Stimulated activated CD4-positive, alpha-beta T cell treated with anti-CD3 and anti-CD28 coated beads, Interleukin-1b, Interleukin-23, amount 100 ng/mL, for 24 hours (primary cell): Measurements from ENCODE around the gene RGS4.

ENCODE experiments used
- DNase-seq, 4 experiments: peaks; one replicate each; pipeline ENCODE4 v3.0.0-alpha.2; 2020; ENCODE audit warnings: low read depth in 4 of 4, low spot score in 1 of 4

Gene RGS4

DNA sequence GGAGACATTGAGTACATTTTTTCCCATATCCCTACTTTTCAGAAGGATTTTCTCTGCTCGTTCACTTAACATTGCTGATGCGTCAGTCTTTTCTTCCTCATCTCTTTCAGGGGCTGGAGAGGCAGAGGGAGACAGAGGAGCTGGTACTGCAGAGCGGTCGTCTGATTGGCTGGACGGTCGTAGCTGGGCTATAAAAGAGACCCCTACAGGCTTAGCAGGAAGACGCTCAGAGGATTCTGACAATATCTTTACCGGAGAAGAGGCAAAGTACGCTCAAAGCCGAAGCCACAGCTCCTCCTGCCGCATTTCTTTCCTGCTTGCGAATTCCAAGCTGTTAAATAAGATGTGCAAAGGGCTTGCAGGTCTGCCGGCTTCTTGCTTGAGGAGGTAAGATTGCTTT is at the start of gene RGS4:
Gene RGS4 (plus strand): TSS at position 220 of the 400 bp plus-strand sequence. CDS start 124 bp downstream, at position 344.
- no peak for DNase-seq

- no peak for DNase-seq
These were observed 47.0 kb upstream of the RGS4 start for GRCh38 chr1:163022129-163022528.

GRCh38 chr1:163027610-163028009 is 41.6 kb upstream of the RGS4 start:
- no peak for DNase-seq

DNA sequence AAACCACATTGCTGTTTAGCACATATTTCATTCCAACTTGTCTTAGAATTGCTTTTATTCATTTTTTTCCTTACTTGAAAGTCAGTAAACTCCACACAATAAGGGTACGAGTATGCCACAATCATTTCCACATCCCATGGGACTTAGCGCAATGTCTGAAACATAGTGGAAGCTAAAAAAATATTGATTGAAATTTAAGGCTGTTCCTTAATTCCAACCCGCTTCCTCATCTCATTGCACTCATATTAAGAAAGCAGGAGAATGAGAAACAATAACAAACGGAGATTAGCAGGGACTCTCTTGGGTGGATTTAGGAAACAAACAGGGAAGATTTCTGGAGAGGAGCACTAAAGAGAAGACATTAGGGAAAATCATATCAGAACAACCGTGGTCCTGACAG is 39.3 kb upstream of the RGS4 start:
- DNase-seq: no peak

GRCh38 chr1:163035446-163036249 is 33.5 kb upstream of the RGS4 start:
- no peak for DNase-seq

DNA sequence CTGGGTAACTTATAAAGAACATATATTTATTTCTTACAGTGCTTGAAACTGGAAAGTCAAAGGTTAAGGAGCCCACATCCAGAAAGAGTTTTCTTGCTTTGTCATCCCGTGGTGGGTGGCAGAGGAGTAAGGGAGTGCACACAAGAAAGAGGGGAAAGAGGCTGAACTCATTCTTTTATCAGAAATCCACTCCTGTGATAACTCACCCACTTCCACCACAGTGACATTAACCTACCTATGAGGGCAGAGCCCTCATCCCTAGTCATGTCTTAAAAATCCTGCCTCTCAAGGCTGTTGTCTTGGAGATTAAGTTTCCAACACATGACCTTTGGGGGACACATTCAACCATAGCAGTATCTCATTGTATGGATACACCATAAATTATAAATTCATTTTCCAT is 32.5 kb upstream of the RGS4 start:
- DNase-seq: no peak

GRCh38 chr1:163038928-163039706 is 30.0 kb upstream of the RGS4 start:
- no peak for DNase-seq

- DNase-seq: no peak
These were observed 29.5 kb upstream of the RGS4 start for GRCh38 chr1:163039707-163040093.

- no peak for DNase-seq
These were observed 23.1 kb upstream of the RGS4 start for GRCh38 chr1:163046071-163046470.

GRCh38 chr1:163047951-163048659 is 21.1 kb upstream of the RGS4 start:
- DNase-seq: no peak

DNA sequence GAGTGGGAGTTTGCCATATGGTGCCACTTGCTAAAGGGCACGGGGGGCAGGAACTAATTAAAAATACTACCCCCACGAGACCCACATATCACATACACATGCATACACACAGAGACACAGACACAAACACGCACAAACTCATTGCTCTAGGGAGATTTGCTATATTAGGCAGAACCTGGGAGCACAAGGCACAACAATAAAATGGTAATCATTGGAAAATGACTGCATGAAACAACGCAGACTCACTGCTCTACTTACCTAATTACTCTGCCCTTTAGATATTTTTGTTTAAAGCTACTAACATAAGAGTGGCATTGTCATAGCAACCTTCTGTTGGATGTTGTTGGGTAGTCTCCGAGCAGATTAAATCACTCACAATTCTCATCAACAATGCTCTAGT is 20.3 kb upstream of the RGS4 start:
- no peak for DNase-seq

DNA sequence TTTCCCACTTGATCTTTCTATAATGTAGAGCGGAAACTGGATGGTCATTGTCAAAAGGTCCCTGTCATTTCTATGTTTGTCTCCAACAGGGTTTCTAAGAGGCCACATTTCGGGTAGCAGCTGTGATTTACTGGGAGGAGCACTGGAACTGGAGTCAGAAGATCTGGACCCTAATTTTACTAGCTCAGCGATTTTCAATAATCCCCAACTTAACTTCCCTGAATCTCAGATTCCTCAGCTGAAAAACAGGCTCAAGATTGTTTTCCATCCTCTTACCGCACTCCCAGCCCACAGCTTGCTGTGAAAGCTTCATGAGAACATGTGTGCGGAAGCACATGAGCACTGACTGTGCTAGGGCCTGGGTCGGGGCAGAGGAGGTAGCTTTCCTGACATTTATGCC is 19.9 kb upstream of the RGS4 start:
- no peak for DNase-seq

GRCh38 chr1:163050496-163050895 is 18.7 kb upstream of the RGS4 start:
- DNase-seq: no peak

DNA sequence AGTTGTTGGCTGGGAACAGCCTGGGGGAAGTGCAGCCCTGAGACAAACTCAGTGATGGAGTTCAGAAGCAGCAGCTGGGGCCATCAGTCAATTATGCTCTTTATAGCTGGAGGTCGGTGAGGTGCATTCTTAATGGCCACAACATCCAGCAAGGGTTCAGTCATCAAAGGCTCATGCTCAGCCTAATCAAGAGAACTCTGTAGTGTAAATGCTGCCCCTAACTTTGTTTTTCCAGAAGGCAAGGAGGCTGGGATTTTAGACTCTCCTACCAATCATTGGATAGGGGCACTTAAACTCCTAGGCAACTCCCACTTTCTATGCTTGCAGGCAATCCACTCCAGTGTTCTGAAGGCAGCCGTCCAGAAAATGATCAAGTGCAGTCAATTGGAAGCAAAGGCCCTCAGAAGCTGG is 15.0 kb upstream of the RGS4 start:
- no peak for DNase-seq

GRCh38 chr1:163055005-163055404 is 14.2 kb upstream of the RGS4 start:
- no peak for DNase-seq

- no peak for DNase-seq
These were observed 13.6 kb upstream of the RGS4 start for GRCh38 chr1:163055531-163055930.

DNA sequence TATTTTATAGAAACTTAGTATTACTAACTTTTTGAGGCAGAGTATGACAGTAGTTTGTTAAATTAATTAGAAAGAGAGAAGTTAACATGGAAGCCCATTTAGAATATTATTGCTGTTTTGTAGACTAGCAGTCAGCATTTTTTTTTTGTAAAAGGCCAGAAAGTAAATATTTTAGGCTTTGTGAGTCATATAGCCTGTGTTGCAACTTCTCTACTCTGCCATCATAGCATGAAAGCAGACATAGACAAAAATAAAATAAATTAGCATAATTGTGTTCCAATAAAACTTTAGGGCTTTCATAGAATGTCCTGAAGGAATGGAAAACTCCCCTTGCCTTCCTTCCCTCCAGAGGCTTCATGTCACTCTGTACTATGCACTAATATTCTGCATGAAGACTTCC is 12.3 kb upstream of the RGS4 start:
- DNase-seq: no peak

- DNase-seq: no peak
These were observed 8.7 kb upstream of the RGS4 start for GRCh38 chr1:163060343-163061007.

GRCh38 chr1:163063143-163063542 is 6.0 kb upstream of the RGS4 start:
- DNase-seq: no peak

DNA sequence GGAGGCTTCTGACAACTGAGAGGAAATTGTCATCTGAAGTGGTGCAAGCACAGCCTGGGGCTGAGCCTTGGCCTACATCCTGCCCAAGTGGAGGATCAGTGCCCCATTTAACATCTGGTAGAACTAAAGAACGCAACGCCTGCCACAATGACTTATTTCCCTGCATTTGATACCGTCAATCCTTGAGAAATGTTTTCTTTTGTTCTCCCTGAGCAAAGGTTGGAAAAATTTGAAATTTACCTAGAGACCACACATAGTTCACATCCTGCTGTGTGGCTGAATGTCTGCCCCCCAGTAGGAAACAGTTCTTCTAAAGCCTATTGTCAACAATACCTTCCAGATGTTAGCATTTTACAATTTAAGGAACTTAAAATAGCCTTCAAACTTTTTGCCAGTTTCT is 5.6 kb upstream of the RGS4 start:
- no peak for DNase-seq

GRCh38 chr1:163066168-163066567 is 3.0 kb upstream of the RGS4 start:
- no peak for DNase-seq
